ENCODE measurements around the gene FAM219B.

- TF ChIP-seq CTCF (IDR thresholded peaks at IDR 0.05): no peak
- TF ChIP-seq POLR2A (IDR thresholded peaks at IDR 0.05): no peak
Measured at GRCh38 chr15:74904190-74904805, 2.4 kb downstream of the FAM219B start.
